HUES64 (cell line): ENCODE results near the gene NLRP1. TPM values are rescaled to one million over a fixed set of nuclear protein-coding genes. Genes with fewer than 3 reads are reported as not detected.

Experiments used
- H3K27ac ChIP-seq: 2 replicates; pipeline ENCODE4 v1.7.0; 2013; ENCODE audit warnings: low read depth, low read length, inconsistent platforms
- H3K27me3 ChIP-seq: 2 replicates; pipeline ENCODE4 v1.6.1; 2013; ENCODE audit warnings: mild to moderate bottlenecking, low read length; ENCODE audit not compliant: insufficient read depth
- H3K36me3 ChIP-seq: 2 replicates; pipeline ENCODE4 v1.6.1; 2013; ENCODE audit warnings: mild to moderate bottlenecking, low read length; ENCODE audit not compliant: insufficient read depth
- H3K4me1 ChIP-seq: 2 replicates; pipeline ENCODE4 v1.6.1; 2013; ENCODE audit warnings: mild to moderate bottlenecking, low read length, moderate library complexity; ENCODE audit not compliant: insufficient read depth
- H3K4me3 ChIP-seq: 2 replicates; pipeline ENCODE4 v1.5.1; 2013; ENCODE audit warnings: mild to moderate bottlenecking, low read length, moderate library complexity
- H3K9ac ChIP-seq: 2 replicates; pipeline ENCODE4 v1.6.1; 2013; ENCODE audit warnings: mild to moderate bottlenecking, low read depth, low read length
- H3K9me3 ChIP-seq: 2 replicates; pipeline ENCODE4 v1.6.1; 2013; ENCODE audit warnings: low read depth, low read length; ENCODE audit not compliant: insufficient read depth
- WGBS: fragments of 150-250, 120-280 bp; methylation state at CpG from one replicate; pipeline ENCODE4 v1.1.7; 2013; ENCODE audit warnings: missing lambda C conversion rate; 5-methylcytosine and 5-hydroxymethylcytosine counted together
- polyA plus RNA-seq, 2 experiments: library from polyadenylated mRNA; stranded (reverse); fragments of 50-300 nt; gene quantifications; one replicate each; pipeline ENCODE4 v1.2.3, GENCODE V29; 2013

Gene NLRP1
- polyA plus RNA-seq (2013, experiment 1 of 2) = 14.0 TPM
- polyA plus RNA-seq (2013, experiment 2 of 2) = 20.8 TPM

- no peak within 1 kb of the TSS for H3K9ac ChIP-seq
- no peaks in the 10 kb centered on the region for H3K27me3 ChIP-seq
- no peak within 1 kb of the TSS for H3K27ac ChIP-seq
- no peaks in the 10 kb centered on the region for H3K4me1 ChIP-seq
- H3K9me3 ChIP-seq = no peaks in the 10 kb centered on the region
- WGBS = 77% methylated on average over 14 of the region's 14 CpGs
- no peaks in the 10 kb centered on the region for H3K36me3 ChIP-seq
- no peak within 1 kb of the TSS for H3K4me3 ChIP-seq
These were observed at the start of gene NLRP1 for GRCh38 chr17:5584383-5585286. Gene NLRP1, minus strand, starts transcription at chr17:5584509. Its CDS starts 552 bp downstream, at chr17:5583957.

- no peaks in the 10 kb centered on the region for H3K36me3 ChIP-seq
- no peaks in the 10 kb centered on the region for H3K27me3 ChIP-seq
- H3K27ac ChIP-seq = no peak overlapping the region
- H3K9me3 ChIP-seq = no peaks in the 10 kb centered on the region
- no peak overlapping the region for H3K9ac ChIP-seq
- no peak overlapping the region for H3K4me3 ChIP-seq
- no peaks in the 10 kb centered on the region for H3K4me1 ChIP-seq
- WGBS = 55% methylated on average over 3 of the region's 3 CpGs
These were observed 47.8 kb upstream of the NLRP1 start for GRCh38 chr17:5631958-5632590.

GRCh38 chr17:5630434-5630833 lies 46.1 kb upstream of the NLRP1 start:
- no peak overlapping the region for H3K9ac ChIP-seq
- no peaks in the 10 kb centered on the region for H3K27me3 ChIP-seq
- no peak overlapping the region for H3K4me3 ChIP-seq

GRCh38 chr17:5629128-5629527 lies 44.8 kb upstream of the NLRP1 start:
- Histone ChIP-seq H3K4me3 (no peak overlapping the region), H3K9me3 (no peaks in the 10 kb centered on the region), H3K27me3 (no peaks in the 10 kb centered on the region), H3K9ac (no peak overlapping the region), H3K4me1 (no peaks in the 10 kb centered on the region), H3K36me3 (no peaks in the 10 kb centered on the region), H3K27ac (no peak overlapping the region)
- 80% methylated on average over 7 of the region's 7 CpGs for WGBS

More at GRCh38 chr17:5630434-5630833, 46.1 kb upstream of the NLRP1 start:
- Histone ChIP-seq H3K9me3 (no peaks in the 10 kb centered on the region), H3K36me3 (no peaks in the 10 kb centered on the region), H3K4me1 (no peaks in the 10 kb centered on the region), H3K27ac (no peak overlapping the region)
- WGBS = 81% methylated on average over 2 of the region's 2 CpGs

- Histone ChIP-seq H3K27ac (no peak overlapping the region), H3K4me3 (no peak overlapping the region)
- WGBS = 87% methylated on average over 3 of the region's 3 CpGs
These were observed 44.0 kb upstream of the NLRP1 start for GRCh38 chr17:5628262-5628661.

GRCh38 chr17:5624211-5624610 lies 39.9 kb upstream of the NLRP1 start:
- no peaks in the 10 kb centered on the region for H3K36me3 ChIP-seq
- H3K4me1 ChIP-seq = no peaks in the 10 kb centered on the region
- H3K4me3 ChIP-seq = no peak overlapping the region
- H3K9ac ChIP-seq = no peak overlapping the region
- no peak overlapping the region for H3K27ac ChIP-seq
- no peaks in the 10 kb centered on the region for H3K9me3 ChIP-seq
- no peaks in the 10 kb centered on the region for H3K27me3 ChIP-seq
- 70% methylated on average over 2 of the region's 4 CpGs for WGBS

More at GRCh38 chr17:5628262-5628661, 44.0 kb upstream of the NLRP1 start:
- H3K4me1 ChIP-seq = no peaks in the 10 kb centered on the region
- no peaks in the 10 kb centered on the region for H3K36me3 ChIP-seq
- no peak overlapping the region for H3K9ac ChIP-seq
- H3K27me3 ChIP-seq = no peaks in the 10 kb centered on the region
- H3K9me3 ChIP-seq = no peaks in the 10 kb centered on the region

- no peak overlapping the region for H3K27ac ChIP-seq
- H3K4me3 ChIP-seq = no peak overlapping the region
- H3K9me3 ChIP-seq = no peaks in the 10 kb centered on the region
- no peak overlapping the region for H3K9ac ChIP-seq
- H3K4me1 ChIP-seq = no peaks in the 10 kb centered on the region
- 80% methylated on average over 1 of the region's 2 CpGs for WGBS
- no peaks in the 10 kb centered on the region for H3K36me3 ChIP-seq
- no peaks in the 10 kb centered on the region for H3K27me3 ChIP-seq
These were observed 37.4 kb upstream of the NLRP1 start for GRCh38 chr17:5621729-5622128.

GRCh38 chr17:5621026-5621425 lies 36.7 kb upstream of the NLRP1 start:
- Histone ChIP-seq H3K27me3 (no peaks in the 10 kb centered on the region), H3K4me1 (no peaks in the 10 kb centered on the region), H3K9me3 (no peaks in the 10 kb centered on the region), H3K36me3 (no peaks in the 10 kb centered on the region), H3K27ac (no peak overlapping the region), H3K4me3 (no peak overlapping the region), H3K9ac (no peak overlapping the region)
- WGBS = 87% methylated on average over 4 of the region's 4 CpGs

GRCh38 chr17:5619088-5619740 lies 34.9 kb upstream of the NLRP1 start:
- Histone ChIP-seq H3K4me1 (no peaks in the 10 kb centered on the region), H3K9ac (no peak overlapping the region), H3K36me3 (no peaks in the 10 kb centered on the region), H3K4me3 (no peak overlapping the region), H3K9me3 (no peaks in the 10 kb centered on the region), H3K27me3 (no peaks in the 10 kb centered on the region), H3K27ac (no peak overlapping the region)
- WGBS = 94% methylated on average over 20 of the region's 20 CpGs

- Histone ChIP-seq H3K27ac (no peak overlapping the region), H3K9me3 (no peaks in the 10 kb centered on the region), H3K4me1 (no peaks in the 10 kb centered on the region), H3K9ac (no peak overlapping the region), H3K27me3 (no peaks in the 10 kb centered on the region), H3K4me3 (no peak overlapping the region), H3K36me3 (no peaks in the 10 kb centered on the region)
- 92% methylated on average over 2 of the region's 2 CpGs for WGBS
These were observed 34.2 kb upstream of the NLRP1 start for GRCh38 chr17:5618476-5618875.

- Histone ChIP-seq H3K9me3 (no peaks in the 10 kb centered on the region), H3K36me3 (no peaks in the 10 kb centered on the region), H3K27ac (no peak overlapping the region), H3K4me3 (no peak overlapping the region), H3K27me3 (no peaks in the 10 kb centered on the region), H3K4me1 (no peaks in the 10 kb centered on the region), H3K9ac (no peak overlapping the region)
- WGBS = 98% methylated on average over 2 of the region's 2 CpGs
These were observed 31.2 kb upstream of the NLRP1 start for GRCh38 chr17:5615476-5615875.
